GM23338 (cell line): ENCODE results near the gene REV3L. TPM values are rescaled to one million over a fixed set of nuclear protein-coding genes. Genes with fewer than 3 reads are reported as not detected.
A peak's percentile ranks its signal among the peaks of the same experiment; 100 is the strongest.

Experiments used
- ATAC-seq: fragments of 200-7000 bp; cut with Tn5 transposase; 3 replicates; pipeline ENCODE4 v1.9.1; 2020
- DNase-seq: peaks from one replicate; pipeline ENCODE4 v3.0.0-alpha.2; 2015; ENCODE audit warnings: low spot score
- H2AFZ ChIP-seq: fragments of 200-600 bp; sonication (generic); 2 replicates; pipeline ENCODE4 v1.8.0; 2016; ENCODE audit warnings: antibody characterized with exemption, mild to moderate bottlenecking, moderate library complexity
- H3F3A ChIP-seq: fragments of 200-600 bp; sonication (generic); replicated peaks from 2 replicates; pipeline ENCODE4 v1.8.0; 2017; ENCODE audit warnings: antibody characterized with exemption, mixed run types, low read depth
- H3K27ac ChIP-seq: fragments of 200-600 bp; sonication (generic); 2 replicates; pipeline ENCODE4 v1.6.1; 2016; ENCODE audit warnings: low read depth
- H3K27me3 ChIP-seq: fragments of 200-600 bp; sonication (generic); 2 replicates; pipeline ENCODE4 v1.8.0; 2016; ENCODE audit warnings: mild to moderate bottlenecking, mixed run types, moderate library complexity; ENCODE audit not compliant: insufficient read depth
- H3K36me3 ChIP-seq: fragments of 200-600 bp; sonication (generic); 2 replicates; pipeline ENCODE4 v1.8.0; 2016; ENCODE audit warnings: mild to moderate bottlenecking; ENCODE audit not compliant: insufficient read depth
- H3K4me1 ChIP-seq: fragments of 200-600 bp; sonication (generic); 2 replicates; pipeline ENCODE4 v1.8.0; 2016; ENCODE audit warnings: mild to moderate bottlenecking, moderate library complexity; ENCODE audit not compliant: insufficient read depth
- H3K4me2 ChIP-seq: fragments of 200-600 bp; sonication (generic); 2 replicates; pipeline ENCODE4 v1.7.1; 2017; ENCODE audit warnings: mixed run types
- H3K4me3 ChIP-seq: fragments of 200-600 bp; sonication (generic); 2 replicates; pipeline ENCODE4 v1.6.1; 2016; ENCODE audit warnings: mixed run types
- H3K79me2 ChIP-seq: fragments of 200-600 bp; sonication (generic); replicated peaks from 2 replicates; pipeline ENCODE4 v1.8.0; 2017; ENCODE audit warnings: mild to moderate bottlenecking; ENCODE audit not compliant: insufficient read depth
- H3K9me2 ChIP-seq: fragments of 200-600 bp; sonication (generic); 2 replicates; pipeline ENCODE4 v1.8.0; 2017; ENCODE audit not compliant: insufficient read depth
- H4K20me1 ChIP-seq: fragments of 200-600 bp; sonication (generic); replicated peaks from 2 replicates; pipeline ENCODE4 v1.8.0; 2017; ENCODE audit warnings: mild to moderate bottlenecking; ENCODE audit not compliant: insufficient read depth
- H3K27ac Mint-ChIP-seq: 2 replicates; pipeline ENCODE4 v1.8.0; 2020; ENCODE audit warnings: inconsistent platforms, mild to moderate bottlenecking, moderate library complexity, mixed read lengths
- H3K27me3 Mint-ChIP-seq: 3 replicates; pipeline ENCODE4 v1.8.0; 2022; ENCODE audit warnings: low read depth, mild to moderate bottlenecking, moderate library complexity, mixed read lengths, inconsistent platforms; ENCODE audit not compliant: insufficient read depth, poor library complexity
- H3K36me3 Mint-ChIP-seq: 3 replicates; pipeline ENCODE4 v1.8.0; 2021; ENCODE audit warnings: low read depth, mild to moderate bottlenecking, inconsistent platforms, moderate library complexity, mixed read lengths
- H3K4me1 Mint-ChIP-seq: 3 replicates; pipeline ENCODE4 v1.8.0; 2020; ENCODE audit warnings: mild to moderate bottlenecking, inconsistent platforms, mixed read lengths
- H3K4me3 Mint-ChIP-seq: 3 replicates; pipeline ENCODE4 v1.8.0; 2021; ENCODE audit warnings: moderate library complexity, mild to moderate bottlenecking, inconsistent platforms, mixed read lengths
- H3K9me3 Mint-ChIP-seq: 3 replicates; pipeline ENCODE4 v1.8.0; 2020; ENCODE audit warnings: moderate library complexity, mild to moderate bottlenecking, inconsistent platforms, mixed read lengths
- CREB1 ChIP-seq: fragments of 250-450 bp; sonication (Bioruptor Pico); IDR thresholded peaks from 2 replicates; pipeline ENCODE4 v1.5.0; 2020; ENCODE audit warnings: low read depth, mild to moderate bottlenecking, moderate library complexity
- ETS1 ChIP-seq: IDR thresholded peaks from 2 replicates; pipeline ENCODE4 v1.6.1; 2016; ENCODE audit warnings: antibody characterized with exemption
- NANOG ChIP-seq: IDR thresholded peaks from 2 replicates; pipeline ENCODE4 v1.6.1; 2016; ENCODE audit warnings: antibody characterized with exemption, borderline replicate concordance
- ZNF114 ChIP-seq: fragments of 250-450 bp; sonication (Bioruptor Pico); IDR thresholded peaks from 2 replicates; pipeline ENCODE4 v1.5.0; 2020; ENCODE audit warnings: mild to moderate bottlenecking, moderate library complexity
- ZNF462 ChIP-seq: fragments of 250-450 bp; sonication (Bioruptor Pico); IDR thresholded peaks from 2 replicates; pipeline ENCODE4 v1.5.0; 2020; ENCODE audit warnings: mild to moderate bottlenecking, moderate library complexity
- polyA plus RNA-seq: library from polyadenylated mRNA; unstranded; fragments of >200 nt; fragmentation: Nextera tagmentation; extraction: Ambion mirVana; gene quantifications from 2 replicates; pipeline ENCODE4 v1.2.1, GENCODE V29; 2016
- total RNA-seq: library from RNA; depleted of rRNA; stranded (reverse); fragments of >200 nt; shearing (Covaris generic); gene quantifications from 2 replicates; pipeline ENCODE4 v1.2.3, GENCODE V29; 2014

Gene REV3L
- total and polyA plus RNA-seq, 2 experiments from 2014 or later, result 8.3 to 13.1 TPM

GRCh38 chr6:111254004-111254778, 228.8 kb downstream of the REV3L start:
- peak; percentile 61 for ATAC-seq
- Histone ChIP-seq H3K27ac (peak overlapping the region; percentile 70; the same call in 1 of the 2 replicates), H3K79me2 (no peaks in the 10 kb centered on the region), H4K20me1 (no peaks in the 10 kb centered on the region), H3K9me2 (no peaks in the 10 kb centered on the region), H3K4me2 (peak overlapping the region; percentile 48), H3F3A (no peaks in the 10 kb centered on the region), H3K4me3 (peak overlapping the region; percentile 29), H3K36me3 (no peaks in the 10 kb centered on the region), H3K4me1 (peaks cover 49% of the 10 kb centered on the region), H2AFZ (no peak overlapping the region), H3K27me3 (peaks cover 12% of the 10 kb centered on the region)
- Mint-ChIP-seq H3K27me3 (peaks cover 22% of the 10 kb centered on the region), H3K4me1 (peaks cover 46% of the 10 kb centered on the region), H3K9me3 (no peaks in the 10 kb centered on the region), H3K4me3 (peak overlapping the region; percentile 53), H3K36me3 (no peaks in the 10 kb centered on the region), H3K27ac (peak overlapping the region; percentile 87)
- peak; percentile 80 for DNase-seq
- TF ChIP-seq ETS1, result no peak
- no peak for TF ChIP-seq CREB1
- TF ChIP-seq ZNF114 (CRISPR knock-in tag), result no peak
- TF ChIP-seq NANOG, result peak; percentile 100
- TF ChIP-seq ZNF462 (CRISPR knock-in tag), result peak; percentile 51; the same call in 1 of the 2 replicates
